ENCODE measurements around the gene NIPAL4. TPM values are rescaled to one million over a fixed set of nuclear protein-coding genes. Genes with fewer than 3 reads are reported as not detected.
"Not testable (repeated sequence)": the region's sequence is repeated elsewhere in the genome, so short reads cannot be mapped to it uniquely, and the experiment has no call there.

The NIPAL4 gene
- total RNA-seq: under 1 TPM; under 0.01 to 0.29 (median 0.16) TPM

- TF ChIP-seq POLR2AphosphoS5 (IDR thresholded peaks at IDR 0.05): no peak
- no peak for TF ChIP-seq POLR2A (IDR thresholded peaks at IDR 0.05)
- Histone ChIP-seq H3K36me3 (no peaks in the 10 kb centered on the region), H3K4me1 (peaks cover 0 to 3% of the 10 kb centered on the region in 2 donors), H3K9me3 (no peaks in the 10 kb centered on the region), H3K4me3 (peak within 1 kb of the TSS; percentile 33 to 70 (median 46)), H3K27me3 (peaks cover 5 to 16% of the 10 kb centered on the region in 2 donors), H3K27ac (no peak within 1 kb of the TSS)
- intact Hi-C loops (cut with DNase I; ENCODE audit: low total_unique reads): no loop called here
- DNase-seq (ENCODE audit: low spot score in 2 of 2): no peak
These were observed at the start of gene NIPAL4 for GRCh38 chr5:157459715-157460599. TSS of gene NIPAL4 (plus strand) at chr5:157460213. CDS start at chr5:157460321, 108 bp downstream.

DNA sequence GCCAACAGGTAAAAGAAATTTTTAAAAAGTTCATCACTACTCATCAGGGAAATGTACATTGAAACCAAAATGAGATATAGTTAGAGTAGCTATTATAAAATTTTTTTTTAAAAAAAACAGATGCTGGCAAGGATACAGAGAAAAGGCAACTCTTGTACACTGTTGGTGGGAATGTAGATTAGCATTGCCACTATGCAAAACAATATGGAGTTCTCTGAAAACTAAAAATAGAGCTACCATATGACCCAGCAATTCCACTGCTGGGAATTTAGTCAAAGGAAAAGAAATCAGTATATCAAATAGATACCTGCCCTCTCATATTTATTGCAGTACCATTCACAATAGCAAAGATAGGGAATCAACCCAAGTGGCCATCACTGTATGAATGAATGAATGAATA, 44.2 kb upstream of the NIPAL4 start:
- Histone ChIP-seq H3K36me3 (no peaks in the 10 kb centered on the region), H3K4me1 (no peaks in the 10 kb centered on the region), H3K9me3 (no peaks in the 10 kb centered on the region), H3K27me3 (no peaks in the 10 kb centered on the region), H3K4me3 (no peak overlapping the region), H3K27ac (no peak overlapping the region)
- no peak for TF ChIP-seq POLR2AphosphoS5 (IDR thresholded peaks at IDR 0.05)
- no peak for TF ChIP-seq POLR2A (IDR thresholded peaks at IDR 0.05)
- TF ChIP-seq, protein P1, sequence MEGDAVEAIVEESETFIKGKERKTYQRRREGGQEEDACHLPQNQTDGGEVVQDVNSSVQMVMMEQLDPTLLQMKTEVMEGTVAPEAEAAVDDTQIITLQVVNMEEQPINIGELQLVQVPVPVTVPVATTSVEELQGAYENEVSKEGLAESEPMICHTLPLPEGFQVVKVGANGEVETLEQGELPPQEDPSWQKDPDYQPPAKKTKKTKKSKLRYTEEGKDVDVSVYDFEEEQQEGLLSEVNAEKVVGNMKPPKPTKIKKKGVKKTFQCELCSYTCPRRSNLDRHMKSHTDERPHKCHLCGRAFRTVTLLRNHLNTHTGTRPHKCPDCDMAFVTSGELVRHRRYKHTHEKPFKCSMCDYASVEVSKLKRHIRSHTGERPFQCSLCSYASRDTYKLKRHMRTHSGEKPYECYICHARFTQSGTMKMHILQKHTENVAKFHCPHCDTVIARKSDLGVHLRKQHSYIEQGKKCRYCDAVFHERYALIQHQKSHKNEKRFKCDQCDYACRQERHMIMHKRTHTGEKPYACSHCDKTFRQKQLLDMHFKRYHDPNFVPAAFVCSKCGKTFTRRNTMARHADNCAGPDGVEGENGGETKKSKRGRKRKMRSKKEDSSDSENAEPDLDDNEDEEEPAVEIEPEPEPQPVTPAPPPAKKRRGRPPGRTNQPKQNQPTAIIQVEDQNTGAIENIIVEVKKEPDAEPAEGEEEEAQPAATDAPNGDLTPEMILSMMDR (IDR thresholded peaks at IDR 0.05): no peak
- DNase-seq (ENCODE audit: low spot score in 2 of 2): no peak
- intact Hi-C loops (cut with DNase I; ENCODE audit: low total_unique reads): no loop called here

GRCh38 chr5:157419521-157419920, 40.5 kb upstream of the NIPAL4 start:
- H3K27me3 ChIP-seq; H3K27ac ChIP-seq; H3K4me3 ChIP-seq; H3K4me1 ChIP-seq; DNase-seq (ENCODE audit: low spot score in 2 of 2); H3K36me3 ChIP-seq; intact Hi-C loops (cut with DNase I; ENCODE audit: low total_unique reads): not testable (repeated sequence)
- peaks cover 5 to 11% of the 10 kb centered on the region in 2 donors for H3K9me3 ChIP-seq

- DNase-seq (ENCODE audit: low spot score in 2 of 2); H3K27me3 ChIP-seq; H3K9me3 ChIP-seq; H3K36me3 ChIP-seq; H3K27ac ChIP-seq; H3K4me3 ChIP-seq; H3K4me1 ChIP-seq; intact Hi-C loops (cut with DNase I; ENCODE audit: low total_unique reads): not testable (repeated sequence)
These were observed 30.1 kb upstream of the NIPAL4 start for GRCh38 chr5:157429920-157430319.

DNA sequence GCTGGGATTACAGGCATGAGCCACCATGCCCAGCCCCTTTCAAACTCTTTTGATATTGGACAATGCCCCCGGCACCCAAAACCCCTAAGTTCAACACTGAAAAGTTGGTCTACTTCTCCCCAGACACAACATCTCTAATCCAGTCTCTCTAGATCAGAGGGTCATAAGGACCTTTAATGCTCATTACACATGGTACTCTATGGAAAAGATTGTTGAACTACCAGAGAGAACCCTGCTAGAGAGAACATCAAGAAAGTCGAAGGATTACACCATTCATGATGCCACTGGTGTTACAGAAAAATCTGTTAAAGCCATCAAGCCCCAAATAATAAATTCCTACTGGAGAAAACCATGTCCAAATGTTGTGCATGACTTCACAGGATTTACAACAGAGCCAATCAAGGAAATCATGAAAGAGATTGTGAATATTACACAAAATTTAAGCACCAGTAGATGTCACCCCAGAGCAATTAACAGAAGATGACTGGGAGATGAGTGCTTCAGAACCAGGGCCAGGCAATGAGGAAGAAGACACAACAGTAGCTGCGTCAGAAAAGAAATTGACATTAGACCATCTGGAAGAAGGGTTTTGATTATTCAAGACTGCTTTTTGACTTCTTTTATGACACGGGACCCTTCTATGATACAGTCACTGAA, 28.3 kb upstream of the NIPAL4 start:
- TF ChIP-seq POLR2AphosphoS5 (IDR thresholded peaks at IDR 0.05): no peak
- no peak for TF ChIP-seq POLR2A (IDR thresholded peaks at IDR 0.05)
- TF ChIP-seq, protein P1 (IDR thresholded peaks at IDR 0.05): peak in 2 of 3 donors; percentile 47 to 54
- Histone ChIP-seq H3K9me3 (no peaks in the 10 kb centered on the region), H3K27ac (no peak overlapping the region), H3K4me3 (no peak overlapping the region), H3K4me1 (no peaks in the 10 kb centered on the region), H3K36me3 (no peaks in the 10 kb centered on the region), H3K27me3 (no peaks in the 10 kb centered on the region)
- DNase-seq (ENCODE audit: low spot score in 2 of 2): no peak
- intact Hi-C loops (cut with DNase I; ENCODE audit: low total_unique reads): no loop called here

DNA sequence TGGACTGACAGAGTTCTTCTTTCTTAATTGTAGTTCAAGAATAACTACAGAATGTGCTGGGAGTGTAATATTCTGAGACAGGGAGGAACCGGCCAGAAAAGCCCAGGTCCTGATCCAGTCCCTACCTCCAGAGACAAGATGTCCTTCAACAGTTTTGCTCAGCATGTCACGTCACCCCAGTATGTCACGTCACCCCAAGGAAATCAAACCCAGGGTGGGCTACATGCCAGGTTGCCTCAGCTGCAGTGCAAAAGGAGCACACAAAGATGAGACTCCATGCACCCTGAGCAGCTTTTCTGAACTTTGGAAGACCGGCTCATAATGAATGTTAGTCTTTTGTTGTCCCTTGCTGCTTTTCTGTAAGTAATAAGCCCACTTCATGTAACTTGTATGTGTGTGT, 25.9 kb upstream of the NIPAL4 start:
- no peak overlapping the region for H3K27ac ChIP-seq
- TF ChIP-seq, protein P1 (IDR thresholded peaks at IDR 0.05): no peak
- TF ChIP-seq POLR2A (IDR thresholded peaks at IDR 0.05): no peak
- no peaks in the 10 kb centered on the region for H3K36me3 ChIP-seq
- no peaks in the 10 kb centered on the region for H3K4me1 ChIP-seq
- DNase-seq (ENCODE audit: low spot score in 2 of 2): no peak
- H3K27me3 ChIP-seq: no peaks in the 10 kb centered on the region
- intact Hi-C loops (cut with DNase I; ENCODE audit: low total_unique reads): no loop called here
- no peaks in the 10 kb centered on the region for H3K9me3 ChIP-seq
- no peak overlapping the region for H3K4me3 ChIP-seq
